GM21737 (cell line): Measurements from ENCODE around the gene CUBN.

Source experiments
- ATAC-seq: cut with Tn5 transposase; IDR thresholded peaks from one replicate; pipeline ENCODE4 v1.9.1; 2021; ENCODE audit warnings: mild to moderate bottlenecking, moderate library complexity; ENCODE audit not compliant: unreplicated experiment

The CUBN gene

GRCh38 chr10:17075533-17076359, 53.9 kb downstream of the CUBN start:
- ATAC-seq = no peak

- no peak for ATAC-seq
Observed at GRCh38 chr10:17074541-17074847, 55.1 kb downstream of the CUBN start.

DNA sequence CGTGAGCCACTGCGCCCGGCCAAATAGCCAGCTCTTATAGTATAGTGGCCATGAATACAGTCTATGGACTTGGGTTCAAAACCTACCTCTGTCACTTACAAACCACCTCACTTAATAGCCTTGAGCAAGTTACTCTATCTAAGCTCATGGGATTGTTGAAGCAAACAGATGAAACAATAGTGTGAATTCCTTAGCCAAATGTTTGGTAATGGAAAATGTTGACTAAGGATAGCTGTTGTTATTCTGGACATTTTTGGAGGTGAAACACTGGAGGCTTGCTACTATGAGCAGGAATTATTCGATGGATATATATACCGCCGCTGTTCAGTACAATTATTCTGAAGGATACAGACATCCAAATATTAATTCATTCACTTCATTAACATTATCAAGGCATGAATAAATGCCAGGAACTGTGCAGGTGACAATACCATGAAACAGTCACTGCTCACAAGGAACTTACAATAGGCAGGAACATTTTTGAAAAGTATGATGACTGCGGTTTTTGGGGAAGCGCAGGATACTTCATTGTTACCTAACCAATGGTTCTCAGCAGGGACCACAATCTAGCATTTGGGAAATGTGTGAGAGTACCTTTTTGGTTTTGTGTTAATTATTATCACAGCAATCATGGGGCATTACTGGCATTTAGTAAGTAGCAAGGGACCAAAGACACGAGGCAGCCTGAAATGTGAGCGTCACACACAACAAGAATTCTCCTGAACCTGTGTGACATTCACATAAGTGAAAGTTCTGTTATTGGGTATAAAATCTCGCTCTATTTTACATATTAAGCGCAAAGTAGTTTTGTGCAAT, 55.7 kb downstream of the CUBN start:
- no peak for ATAC-seq

DNA sequence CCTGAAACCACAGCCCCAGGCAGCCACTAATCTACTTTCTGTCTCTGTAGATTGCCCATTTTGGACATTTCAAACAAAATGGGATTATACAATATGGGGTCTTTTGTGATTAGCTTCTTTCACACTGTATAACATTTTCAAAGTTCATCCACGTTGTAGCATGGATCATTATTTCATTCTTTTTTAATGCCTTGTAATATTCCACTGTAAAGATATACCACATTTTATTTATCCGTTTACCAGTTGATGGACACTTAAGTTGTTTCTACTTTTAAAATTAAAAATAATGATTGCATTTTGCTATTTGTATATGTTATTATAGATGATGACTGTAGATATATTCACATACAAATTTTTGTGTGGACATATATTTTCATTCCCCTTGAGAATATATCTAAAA, 60.7 kb downstream of the CUBN start:
- ATAC-seq = no peak

GRCh38 chr10:17067376-17068264, 62.0 kb downstream of the CUBN start:
- no peak for ATAC-seq

GRCh38 chr10:17066807-17067206, 62.8 kb downstream of the CUBN start:
- no peak for ATAC-seq

DNA sequence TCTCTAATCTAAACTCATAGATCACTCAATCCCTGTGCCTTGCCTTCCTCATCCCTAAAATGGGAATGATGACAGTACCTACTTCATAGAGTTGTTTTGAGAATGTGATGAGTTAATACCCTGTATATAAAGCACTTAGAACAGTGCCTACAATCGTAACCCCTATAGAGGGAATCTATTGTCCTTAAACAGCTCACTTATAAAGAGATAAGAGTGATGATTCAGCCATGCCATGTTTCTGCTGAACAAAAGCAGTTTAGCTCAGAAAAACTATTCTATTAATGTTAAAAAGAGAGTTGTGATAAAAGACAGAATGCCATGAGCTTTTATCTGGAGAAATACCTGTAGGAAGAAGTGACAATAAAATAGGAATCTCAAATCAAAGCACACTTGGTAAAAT, 63.6 kb downstream of the CUBN start:
- no peak for ATAC-seq

DNA sequence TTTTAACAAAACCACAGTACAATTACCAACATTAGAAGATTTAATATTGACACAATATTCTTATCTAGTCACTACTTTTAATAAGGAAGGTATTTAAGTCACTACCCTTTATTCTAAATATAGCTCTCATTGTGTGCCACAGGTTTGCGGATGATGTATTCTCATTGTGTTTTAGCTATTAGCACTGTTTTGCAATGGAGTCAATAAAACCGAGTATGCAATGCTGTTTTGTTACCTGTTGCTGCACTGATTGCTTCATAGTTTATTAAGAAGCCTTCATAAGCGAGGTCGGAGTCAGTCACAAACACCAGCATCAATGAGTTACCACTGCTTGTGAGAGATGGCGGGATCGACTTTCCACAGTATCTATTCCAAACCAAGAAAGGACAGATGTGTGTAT, 64.3 kb downstream of the CUBN start:
- no peak for ATAC-seq

DNA sequence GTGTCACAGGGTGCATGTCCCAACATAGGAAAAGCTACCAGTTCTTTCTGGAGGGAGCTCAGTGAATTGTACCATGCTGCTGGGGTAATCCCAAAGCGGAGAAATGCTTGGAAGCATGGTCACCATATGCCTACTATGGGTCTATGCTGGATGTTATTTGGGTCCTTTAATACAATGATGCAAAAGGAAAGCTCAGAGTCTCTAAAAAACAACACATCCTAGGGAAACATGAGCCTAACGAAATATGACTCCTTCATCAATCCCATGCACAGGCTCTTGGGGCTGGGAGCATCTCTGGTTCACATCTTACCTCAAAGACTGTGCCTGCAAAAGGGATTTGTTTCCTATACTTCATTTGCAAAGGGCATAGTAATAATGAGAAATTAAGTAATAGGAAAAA, 65.2 kb downstream of the CUBN start:
- ATAC-seq = no peak

DNA sequence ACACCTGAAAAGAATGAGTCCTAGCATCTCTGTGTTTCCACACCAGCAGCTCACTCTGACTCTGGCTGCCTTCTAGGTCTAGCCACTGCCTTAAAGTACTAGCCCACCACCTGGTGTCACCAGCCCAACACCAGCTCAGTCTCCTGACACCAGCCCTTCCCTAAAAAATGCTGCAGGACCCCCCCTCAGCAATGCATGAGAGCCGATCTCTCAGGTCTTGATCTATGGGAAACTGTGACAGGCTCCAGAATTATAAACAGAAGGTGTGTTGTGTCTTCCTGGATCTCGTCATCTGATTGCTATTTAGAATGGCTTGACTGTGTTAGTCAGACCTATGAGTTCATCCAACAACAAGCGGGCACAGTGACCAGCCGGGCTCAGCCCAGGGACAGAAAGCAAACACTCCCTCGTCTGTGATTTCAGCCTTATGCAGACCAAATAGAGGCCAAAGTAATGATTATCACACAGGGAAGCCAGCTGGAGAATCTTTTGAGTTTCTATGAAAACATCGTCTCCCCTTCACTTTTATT, 66.6 kb downstream of the CUBN start:
- no peak for ATAC-seq

GRCh38 chr10:17062493-17062892, 67.1 kb downstream of the CUBN start:
- no peak for ATAC-seq

DNA sequence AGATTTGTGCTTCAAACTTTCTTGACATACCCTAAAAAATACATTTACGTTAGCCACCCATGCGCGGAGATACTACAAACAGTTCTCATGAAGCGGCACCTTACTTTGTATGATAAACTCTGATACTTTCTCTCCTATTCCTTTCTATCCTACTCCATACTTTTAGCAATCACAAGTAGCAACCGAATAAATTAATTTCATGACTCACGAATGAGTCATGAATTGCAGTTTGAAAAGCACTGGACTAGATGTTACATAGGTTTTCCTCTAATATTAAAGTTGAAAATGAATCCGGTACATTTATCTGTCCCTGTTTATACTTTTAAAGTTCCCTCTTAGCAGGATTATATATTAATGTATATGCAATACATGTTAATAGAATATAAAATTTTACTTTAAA, 67.6 kb downstream of the CUBN start:
- no peak for ATAC-seq

DNA sequence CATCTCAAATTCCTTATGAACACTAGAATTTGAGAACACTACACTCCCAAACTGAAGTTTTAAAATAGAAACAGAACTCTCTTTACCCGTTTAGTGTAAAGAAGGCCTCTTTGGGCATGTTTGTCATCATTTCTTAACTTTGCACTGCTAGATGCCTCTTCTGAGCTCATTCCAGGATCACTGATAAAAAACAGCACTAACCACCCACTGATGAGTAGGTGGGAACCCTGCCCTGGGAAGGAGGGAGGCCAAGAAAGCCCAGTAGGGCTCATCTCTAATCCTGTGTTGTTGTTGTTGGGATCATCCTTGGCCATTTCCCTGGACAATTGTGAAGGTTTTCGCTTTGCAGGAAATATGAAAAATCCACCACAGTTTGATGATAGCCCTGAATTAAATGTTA, 68.2 kb downstream of the CUBN start:
- ATAC-seq = no peak

- no peak for ATAC-seq
Observed at GRCh38 chr10:17060289-17060688, 69.3 kb downstream of the CUBN start.

DNA sequence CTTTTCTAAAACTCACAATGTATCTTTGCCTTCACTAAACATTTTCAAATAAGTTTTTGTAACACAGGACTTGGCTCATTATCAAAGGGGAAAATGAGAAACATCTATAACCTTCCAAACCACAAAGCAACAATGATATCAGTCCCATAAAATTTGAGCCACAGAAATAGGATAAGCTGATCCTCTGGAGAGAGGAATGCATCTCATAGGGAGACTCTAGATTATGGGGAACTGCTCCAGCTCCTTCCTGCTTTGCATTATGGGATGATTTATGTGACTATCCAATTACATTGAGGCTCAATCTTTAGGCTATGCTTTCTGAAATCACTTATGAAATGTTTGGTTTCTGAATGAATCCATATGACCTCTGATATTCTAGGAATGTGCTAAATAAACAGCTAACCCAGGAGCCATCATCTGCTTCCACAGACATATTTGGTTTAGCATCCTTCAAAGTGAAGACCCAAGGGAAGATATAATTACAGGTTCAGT, 70.4 kb downstream of the CUBN start:
- ATAC-seq = no peak

DNA sequence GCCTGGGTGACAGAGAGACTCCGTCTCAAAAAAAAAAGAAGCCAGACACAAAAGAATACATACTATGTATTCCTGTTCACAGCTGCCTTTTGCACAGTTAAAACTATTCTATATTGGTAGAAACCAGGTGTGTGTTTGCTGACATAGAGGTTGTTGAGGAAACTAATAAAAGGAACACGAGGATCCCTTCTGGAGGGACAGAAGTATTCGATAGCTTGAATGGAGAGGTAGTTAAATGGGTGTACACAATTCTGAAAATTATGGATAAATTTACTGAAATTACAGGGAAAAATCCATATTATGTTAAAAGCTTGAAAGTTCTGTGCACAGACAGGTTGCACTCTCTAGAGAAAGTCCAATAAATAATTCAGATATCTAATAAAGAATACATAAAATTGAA, 71.5 kb downstream of the CUBN start:
- ATAC-seq = no peak

DNA sequence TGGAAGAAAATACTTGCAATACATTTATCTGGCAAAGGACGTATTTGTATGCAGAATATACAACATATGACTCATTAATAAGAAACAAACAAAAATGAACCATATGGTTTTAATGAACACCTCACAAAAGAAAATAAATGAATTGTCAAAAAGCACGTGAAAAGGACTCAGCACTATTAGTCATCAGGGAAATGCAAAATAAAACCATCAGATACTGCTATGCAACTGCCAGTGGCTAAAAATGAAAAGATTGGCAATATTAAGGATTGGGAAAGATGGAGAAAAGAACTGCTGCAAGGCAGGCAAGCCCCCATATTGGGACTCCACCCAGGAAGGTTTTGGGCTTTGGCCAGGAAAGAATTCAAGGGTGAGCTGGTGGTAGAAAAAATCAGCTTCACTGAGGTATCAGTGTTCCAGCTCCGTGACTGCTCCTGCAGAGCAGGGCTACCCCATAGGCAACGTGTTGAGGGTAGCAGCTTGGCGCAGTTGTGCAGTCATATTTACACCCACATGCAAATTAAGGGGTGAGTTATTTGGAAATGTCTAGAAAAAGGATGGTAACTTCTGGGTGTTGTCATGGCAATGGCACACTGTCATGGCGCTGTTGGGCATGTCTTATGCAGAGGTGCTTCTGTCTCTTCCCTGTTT, 72.7 kb downstream of the CUBN start:
- ATAC-seq = no peak

DNA sequence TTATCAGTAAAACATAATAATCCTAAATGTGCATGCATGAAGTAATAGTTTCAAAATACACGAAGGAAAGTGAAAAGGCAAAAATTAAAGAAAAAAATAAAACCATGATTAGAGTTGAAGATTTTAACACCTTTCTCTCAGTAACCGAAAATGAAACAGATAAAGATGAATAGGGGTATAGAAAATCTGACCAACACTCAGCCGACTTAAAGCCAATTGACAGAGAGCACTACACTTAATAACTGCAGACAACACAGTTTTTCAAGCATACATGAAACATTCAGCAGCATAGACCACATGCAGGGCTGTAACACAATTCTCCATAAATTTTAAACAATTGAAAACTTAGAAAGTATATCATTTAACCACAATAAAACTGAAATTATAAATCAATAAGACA, 76.1 kb downstream of the CUBN start:
- no peak for ATAC-seq

DNA sequence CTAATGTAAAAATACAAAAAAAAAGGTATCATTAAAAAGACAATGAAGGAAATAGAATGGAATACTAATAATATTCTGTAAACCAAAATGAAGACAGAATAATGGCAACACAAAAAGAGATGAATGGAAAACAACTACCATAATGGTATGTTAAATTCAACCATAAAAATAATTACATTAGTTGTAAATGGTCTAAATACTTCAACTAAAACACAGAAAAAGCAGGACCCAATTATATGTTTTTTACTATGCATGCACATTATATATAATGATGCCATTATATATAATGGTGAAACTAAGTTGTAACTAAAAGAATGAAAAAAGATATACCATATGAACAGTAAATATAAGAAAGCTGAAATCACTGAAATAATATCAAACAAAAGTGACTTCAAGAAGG, 76.5 kb downstream of the CUBN start:
- ATAC-seq = no peak

GRCh38 chr10:17051851-17052250, 77.8 kb downstream of the CUBN start:
- ATAC-seq = no peak

GRCh38 chr10:17049195-17049594, 80.4 kb downstream of the CUBN start:
- no peak for ATAC-seq
